ENCODE results near the gene ASXL1.

ASXL1 gene

GRCh38 chr20:32451340-32451681, 93.2 kb downstream of the ASXL1 start:
- in situ Hi-C loops (cut with MboI; ENCODE audit: low sequenced_read_pairs): no loop called here

- in situ Hi-C loops (cut with MboI; ENCODE audit: low sequenced_read_pairs): no loop called here
These were observed 93.7 kb downstream of the ASXL1 start for GRCh38 chr20:32451682-32452461.

- in situ Hi-C loops (cut with MboI; ENCODE audit: low sequenced_read_pairs): no loop called here
These were observed 94.8 kb downstream of the ASXL1 start for GRCh38 chr20:32452776-32453466.

- in situ Hi-C loops (cut with MboI; ENCODE audit: low sequenced_read_pairs): no loop called here
These were observed 95.5 kb downstream of the ASXL1 start for GRCh38 chr20:32453467-32454163.

GRCh38 chr20:32454164-32455145, 96.3 kb downstream of the ASXL1 start:
- in situ Hi-C loops (cut with MboI; ENCODE audit: low sequenced_read_pairs): no loop called here

- in situ Hi-C loops (cut with MboI; ENCODE audit: low sequenced_read_pairs): no loop called here
These were observed 97.2 kb downstream of the ASXL1 start for GRCh38 chr20:32455171-32455900.

GRCh38 chr20:32455901-32456701, 98.0 kb downstream of the ASXL1 start:
- in situ Hi-C loops (cut with MboI; ENCODE audit: low sequenced_read_pairs): no loop called here

GRCh38 chr20:32456869-32457478, 98.8 kb downstream of the ASXL1 start:
- in situ Hi-C loops (cut with MboI; ENCODE audit: low sequenced_read_pairs): no loop called here

GRCh38 chr20:32457479-32457986, 99.4 kb downstream of the ASXL1 start:
- in situ Hi-C loops (cut with MboI; ENCODE audit: low sequenced_read_pairs): no loop called here

GRCh38 chr20:32458061-32458836, 100.1 kb downstream of the ASXL1 start:
- in situ Hi-C loops (cut with MboI; ENCODE audit: low sequenced_read_pairs): no loop called here

- in situ Hi-C loops (cut with MboI; ENCODE audit: low sequenced_read_pairs): no loop called here
These were observed 100.7 kb downstream of the ASXL1 start for GRCh38 chr20:32458837-32459220.

- in situ Hi-C loops (cut with MboI; ENCODE audit: low sequenced_read_pairs): no loop called here
These were observed 102.1 kb downstream of the ASXL1 start for GRCh38 chr20:32460231-32460630.

GRCh38 chr20:32460683-32461320, 102.7 kb downstream of the ASXL1 start:
- in situ Hi-C loops (cut with MboI; ENCODE audit: low sequenced_read_pairs): no loop called here

- in situ Hi-C loops (cut with MboI; ENCODE audit: low sequenced_read_pairs): no loop called here
These were observed 103.9 kb downstream of the ASXL1 start for GRCh38 chr20:32461836-32462600.

- in situ Hi-C loops (cut with MboI; ENCODE audit: low sequenced_read_pairs): no loop called here
These were observed 104.9 kb downstream of the ASXL1 start for GRCh38 chr20:32462900-32463641.

Data from hTERT RPE-1 (cell line).